ENCODE data around the gene ORAI1.
"Not testable (repeated sequence)": the region's sequence is repeated elsewhere in the genome, so short reads cannot be mapped to it uniquely, and the experiment has no call there.

- not testable (repeated sequence) for TF ChIP-seq POLR2A, CTCF (IDR thresholded peaks at IDR 0.05)
These were observed 35.2 kb downstream of the ORAI1 start for GRCh38 chr12:121661353-121662105.

Data from heart left ventricle (tissue), 13 donors.